ENCODE results near the gene SAMD11.

DNA sequence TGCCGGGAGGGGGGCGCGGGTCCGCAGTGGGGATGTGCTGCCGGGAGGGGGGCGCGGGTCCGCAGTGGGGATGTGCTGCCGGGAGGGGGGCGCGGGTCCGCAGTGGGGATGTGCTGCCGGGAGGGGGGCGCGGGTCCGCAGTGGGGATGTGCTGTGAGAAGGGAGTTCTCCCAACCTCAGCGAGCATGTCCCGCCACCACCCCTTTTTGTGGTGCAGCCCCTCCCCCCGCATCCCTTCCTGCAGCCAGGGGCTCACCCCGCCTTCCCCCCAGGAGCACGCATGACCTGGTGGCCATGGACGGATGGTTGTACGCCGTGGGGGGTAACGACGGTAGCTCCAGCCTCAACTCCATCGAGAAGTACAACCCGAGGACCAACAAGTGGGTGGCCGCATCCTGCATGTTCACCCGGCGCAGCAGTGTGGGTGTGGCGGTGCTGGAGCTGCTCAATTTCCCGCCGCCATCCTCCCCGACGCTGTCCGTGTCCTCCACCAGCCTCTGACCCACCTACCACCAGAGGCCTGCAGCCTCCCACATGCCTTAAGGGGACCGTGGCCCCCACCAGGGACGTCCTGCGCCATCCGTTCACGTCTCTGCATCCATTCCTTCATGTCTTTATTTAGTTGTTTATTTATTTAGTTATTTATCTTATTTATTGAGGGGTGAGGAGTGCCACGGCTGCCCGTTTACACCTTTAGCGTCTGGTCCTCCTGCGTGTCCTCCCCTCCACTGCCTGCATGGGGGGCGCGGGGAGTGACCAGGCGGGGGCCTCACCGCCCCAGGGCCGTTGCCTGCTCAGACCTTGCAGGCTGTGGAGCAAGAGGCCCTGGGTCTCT lies 41.2 kb downstream of the SAMD11 start:
- TF ChIP-seq, protein P1, sequence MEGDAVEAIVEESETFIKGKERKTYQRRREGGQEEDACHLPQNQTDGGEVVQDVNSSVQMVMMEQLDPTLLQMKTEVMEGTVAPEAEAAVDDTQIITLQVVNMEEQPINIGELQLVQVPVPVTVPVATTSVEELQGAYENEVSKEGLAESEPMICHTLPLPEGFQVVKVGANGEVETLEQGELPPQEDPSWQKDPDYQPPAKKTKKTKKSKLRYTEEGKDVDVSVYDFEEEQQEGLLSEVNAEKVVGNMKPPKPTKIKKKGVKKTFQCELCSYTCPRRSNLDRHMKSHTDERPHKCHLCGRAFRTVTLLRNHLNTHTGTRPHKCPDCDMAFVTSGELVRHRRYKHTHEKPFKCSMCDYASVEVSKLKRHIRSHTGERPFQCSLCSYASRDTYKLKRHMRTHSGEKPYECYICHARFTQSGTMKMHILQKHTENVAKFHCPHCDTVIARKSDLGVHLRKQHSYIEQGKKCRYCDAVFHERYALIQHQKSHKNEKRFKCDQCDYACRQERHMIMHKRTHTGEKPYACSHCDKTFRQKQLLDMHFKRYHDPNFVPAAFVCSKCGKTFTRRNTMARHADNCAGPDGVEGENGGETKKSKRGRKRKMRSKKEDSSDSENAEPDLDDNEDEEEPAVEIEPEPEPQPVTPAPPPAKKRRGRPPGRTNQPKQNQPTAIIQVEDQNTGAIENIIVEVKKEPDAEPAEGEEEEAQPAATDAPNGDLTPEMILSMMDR (IDR thresholded peaks at IDR 0.05) = no peak
- TF ChIP-seq EP300 (IDR thresholded peaks at IDR 0.05) = no peak
- TF ChIP-seq POLR2A (IDR thresholded peaks at IDR 0.05) = no peak
